Neural cell (in vitro differentiated cells): Measurements from ENCODE around the gene ERBB4. TPM values are rescaled to one million over a fixed set of nuclear protein-coding genes. Genes with fewer than 3 reads are reported as not detected.

Experiments used
- H2AFZ ChIP-seq: fragments of 200-600, 300-800 bp; sonication (generic), shearing (Covaris generic); 2 replicates; pipeline ENCODE4 v1.6.0; 2014; ENCODE audit warnings: low read depth, mild to moderate bottlenecking, antibody characterized with exemption, low read length, moderate library complexity
- H3F3A ChIP-seq: fragments of 200-600 bp; shearing (Covaris generic); 2 replicates; pipeline ENCODE4 v1.6.1; 2016; ENCODE audit warnings: mild to moderate bottlenecking, moderate library complexity, mixed read lengths, antibody characterized with exemption, low read length; ENCODE audit not compliant: insufficient read depth, poor library complexity, severe bottlenecking
- H3K27ac ChIP-seq: fragments of 200-600, 300-800 bp; sonication (generic), shearing (Covaris generic); 2 replicates; pipeline ENCODE4 v1.5.1; 2014; ENCODE audit warnings: mild to moderate bottlenecking, low read length, moderate library complexity
- H3K27me3 ChIP-seq: fragments of 300-800, 200-600 bp; sonication (generic), shearing (Covaris generic); 2 replicates; pipeline ENCODE4 v1.6.0; 2014; ENCODE audit warnings: mild to moderate bottlenecking, low read depth, low read length, moderate library complexity; ENCODE audit not compliant: insufficient read depth
- H3K36me3 ChIP-seq: fragments of 300-800, 200-600 bp; sonication (generic), shearing (Covaris generic); 2 replicates; pipeline ENCODE4 v1.5.1; 2014; ENCODE audit warnings: mild to moderate bottlenecking, antibody characterized with exemption, low read length, moderate library complexity; ENCODE audit not compliant: insufficient read depth
- H3K4me2 ChIP-seq: fragments of 300-800, 200-600 bp; sonication (generic), shearing (Covaris generic); 2 replicates; pipeline ENCODE4 v1.6.0; 2014; ENCODE audit warnings: mild to moderate bottlenecking, low read length
- H3K4me3 ChIP-seq: fragments of 300-800, 200-600 bp; sonication (generic), shearing (Covaris generic); 2 replicates; pipeline ENCODE4 v1.5.1; 2014; ENCODE audit warnings: mild to moderate bottlenecking, low read length, moderate library complexity
- H3K79me2 ChIP-seq: fragments of 200-600 bp; shearing (Covaris generic); replicated peaks from 2 replicates; pipeline ENCODE4 v1.6.0; 2014; ENCODE audit warnings: mild to moderate bottlenecking, low read length, moderate library complexity; ENCODE audit not compliant: insufficient read depth
- H3K9ac ChIP-seq: fragments of 300-800, 200-600 bp; sonication (generic), shearing (Covaris generic); 2 replicates; pipeline ENCODE4 v1.6.1; 2016; ENCODE audit warnings: mild to moderate bottlenecking, low read length, mixed read lengths
- H3K9me2 ChIP-seq: fragments of 200-600 bp; shearing (Covaris generic); 2 replicates; pipeline ENCODE4 v1.6.1; 2016; ENCODE audit warnings: mild to moderate bottlenecking, low read length, mixed read lengths; ENCODE audit not compliant: insufficient read depth
- H3K9me3 ChIP-seq: fragments of 200-600, 300-800 bp; sonication (generic), shearing (Covaris generic); 2 replicates; pipeline ENCODE4 v1.6.1; 2016; ENCODE audit warnings: mild to moderate bottlenecking, mixed run types, low read length, moderate library complexity, mixed read lengths
- H4K20me1 ChIP-seq: fragments of 200-600 bp; shearing (Covaris generic); 2 replicates; pipeline ENCODE4 v1.6.1; 2016; ENCODE audit warnings: mild to moderate bottlenecking, mixed run types; ENCODE audit not compliant: insufficient read depth
- CTCF ChIP-seq: fragments of 450-650 bp; IDR thresholded peaks from 2 replicates; pipeline ENCODE4 v1.5.1; 2014; ENCODE audit warnings: antibody characterized with exemption, mild to moderate bottlenecking, moderate library complexity; ENCODE audit not compliant: poor library complexity, severe bottlenecking
- EP300 ChIP-seq: fragments of 450-650 bp; conservative IDR thresholded peaks from 2 replicates; pipeline ENCODE4 v1.6.1; 2014; ENCODE audit warnings: antibody characterized with exemption, mild to moderate bottlenecking, moderate library complexity; ENCODE audit not compliant: poor library complexity, severe bottlenecking
- EZH2 ChIP-seq: fragments of 200-600, 300-800 bp; shearing (Covaris generic), sonication (generic); IDR thresholded peaks from 2 replicates; pipeline ENCODE4 v1.6.1; 2014; ENCODE audit warnings: antibody characterized with exemption, low read length, borderline replicate concordance, mild to moderate bottlenecking; ENCODE audit not compliant: insufficient read depth, poor library complexity, severe bottlenecking
- MXI1 ChIP-seq: fragments of 450-650 bp; conservative IDR thresholded peaks from 2 replicates; pipeline ENCODE4 v1.6.1; 2014; ENCODE audit warnings: antibody characterized with exemption, mild to moderate bottlenecking; ENCODE audit not compliant: poor library complexity, severe bottlenecking
- POLR2AphosphoS5 ChIP-seq: IDR thresholded peaks from 2 replicates; pipeline ENCODE4 v1.6.1; 2012
- RAD21 ChIP-seq: fragments of 450-650 bp; conservative IDR thresholded peaks from 2 replicates; pipeline ENCODE4 v1.6.1; 2014; ENCODE audit warnings: antibody characterized with exemption, mild to moderate bottlenecking, moderate library complexity
- REST ChIP-seq: IDR thresholded peaks from 2 replicates; pipeline ENCODE4 v1.6.1; 2012; ENCODE audit warnings: borderline replicate concordance
- SMC3 ChIP-seq: fragments of 450-650 bp; conservative IDR thresholded peaks from 2 replicates; pipeline ENCODE4 v1.6.1; 2014; ENCODE audit warnings: antibody characterized with exemption, mild to moderate bottlenecking, moderate library complexity; ENCODE audit not compliant: poor library complexity
- TAF1 ChIP-seq: IDR thresholded peaks from 2 replicates; pipeline ENCODE4 v1.6.1; 2012; ENCODE audit warnings: low read depth
- polyA plus RNA-seq: library from polyadenylated mRNA; depleted of rRNA; stranded (reverse); fragments of >200 nt; gene quantifications from 2 replicates; pipeline ENCODE4 v1.2.3, GENCODE V29; 2014

Gene ERBB4
- polyA plus RNA-seq, 1 donor from 2014 or later: 0.69 TPM

GRCh38 chr2:211351987-211352386, 1186.6 kb downstream of the ERBB4 start:
- Histone ChIP-seq H3K9me2 (no peaks in the 10 kb centered on the region), H3F3A (no peaks in the 10 kb centered on the region), H3K4me2 (no peak overlapping the region), H3K79me2 (no peaks in the 10 kb centered on the region), H3K9me3 (no peaks in the 10 kb centered on the region), H2AFZ (no peak overlapping the region), H4K20me1 (no peaks in the 10 kb centered on the region), H3K9ac (no peak overlapping the region), H3K27me3 (no peaks in the 10 kb centered on the region), H3K27ac (no peak overlapping the region), H3K36me3 (no peaks in the 10 kb centered on the region), H3K4me3 (no peak overlapping the region)
- TF ChIP-seq CTCF (no peak), MXI1 (no peak), POLR2AphosphoS5 (no peak), TAF1 (no peak), RAD21 (no peak), EZH2 (no peak), REST (no peak), SMC3 (no peak)

- Histone ChIP-seq H3K9me2 (no peaks in the 10 kb centered on the region), H2AFZ (no peak overlapping the region), H3K9ac (no peak overlapping the region), H3K9me3 (no peaks in the 10 kb centered on the region), H3K79me2 (no peaks in the 10 kb centered on the region), H3F3A (no peaks in the 10 kb centered on the region), H3K36me3 (no peaks in the 10 kb centered on the region), H3K27ac (no peak overlapping the region), H3K4me3 (no peak overlapping the region), H4K20me1 (no peaks in the 10 kb centered on the region), H3K4me2 (no peak overlapping the region), H3K27me3 (no peaks in the 10 kb centered on the region)
- TF ChIP-seq EZH2 (no peak), CTCF (no peak), TAF1 (no peak), POLR2AphosphoS5 (no peak), MXI1 (no peak), EP300 (no peak)
Measured at GRCh38 chr2:211349031-211349430, 1189.6 kb downstream of the ERBB4 start.
